ENCODE results near the gene TPP2.

DNA sequence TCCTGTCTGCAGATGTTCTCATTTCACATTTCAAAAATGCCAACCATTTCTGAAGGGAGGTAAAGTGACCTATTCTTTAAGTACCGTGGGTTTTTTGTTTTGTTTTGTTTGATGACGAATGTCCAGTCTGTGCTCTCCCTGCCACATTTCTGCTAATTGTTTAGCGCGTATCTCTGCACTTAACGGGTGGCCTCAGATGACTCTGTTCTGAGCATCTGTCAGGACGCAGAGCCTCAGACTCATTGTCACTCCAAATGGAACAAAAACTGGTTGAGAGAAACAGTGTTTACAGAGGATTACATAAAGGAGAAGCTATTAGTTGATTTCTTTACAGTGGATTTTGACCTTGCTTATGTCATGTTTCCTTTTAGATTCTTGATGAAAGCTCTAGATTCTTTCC lies 23.7 kb downstream of the TPP2 start:
- TF ChIP-seq, protein P1, sequence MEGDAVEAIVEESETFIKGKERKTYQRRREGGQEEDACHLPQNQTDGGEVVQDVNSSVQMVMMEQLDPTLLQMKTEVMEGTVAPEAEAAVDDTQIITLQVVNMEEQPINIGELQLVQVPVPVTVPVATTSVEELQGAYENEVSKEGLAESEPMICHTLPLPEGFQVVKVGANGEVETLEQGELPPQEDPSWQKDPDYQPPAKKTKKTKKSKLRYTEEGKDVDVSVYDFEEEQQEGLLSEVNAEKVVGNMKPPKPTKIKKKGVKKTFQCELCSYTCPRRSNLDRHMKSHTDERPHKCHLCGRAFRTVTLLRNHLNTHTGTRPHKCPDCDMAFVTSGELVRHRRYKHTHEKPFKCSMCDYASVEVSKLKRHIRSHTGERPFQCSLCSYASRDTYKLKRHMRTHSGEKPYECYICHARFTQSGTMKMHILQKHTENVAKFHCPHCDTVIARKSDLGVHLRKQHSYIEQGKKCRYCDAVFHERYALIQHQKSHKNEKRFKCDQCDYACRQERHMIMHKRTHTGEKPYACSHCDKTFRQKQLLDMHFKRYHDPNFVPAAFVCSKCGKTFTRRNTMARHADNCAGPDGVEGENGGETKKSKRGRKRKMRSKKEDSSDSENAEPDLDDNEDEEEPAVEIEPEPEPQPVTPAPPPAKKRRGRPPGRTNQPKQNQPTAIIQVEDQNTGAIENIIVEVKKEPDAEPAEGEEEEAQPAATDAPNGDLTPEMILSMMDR (IDR thresholded peaks at IDR 0.05; ENCODE audit: poor library complexity) = no peak
- no peak for TF ChIP-seq EZH2 (IDR thresholded peaks at IDR 0.05; ENCODE audit: borderline replicate concordance)
- no peak for TF ChIP-seq EZH2phosphoT487 (IDR thresholded peaks at IDR 0.05; ENCODE audit: low read depth, severe bottlenecking, unreplicated experiment)
